Measurements from ENCODE around the gene MRPS12.

DNA sequence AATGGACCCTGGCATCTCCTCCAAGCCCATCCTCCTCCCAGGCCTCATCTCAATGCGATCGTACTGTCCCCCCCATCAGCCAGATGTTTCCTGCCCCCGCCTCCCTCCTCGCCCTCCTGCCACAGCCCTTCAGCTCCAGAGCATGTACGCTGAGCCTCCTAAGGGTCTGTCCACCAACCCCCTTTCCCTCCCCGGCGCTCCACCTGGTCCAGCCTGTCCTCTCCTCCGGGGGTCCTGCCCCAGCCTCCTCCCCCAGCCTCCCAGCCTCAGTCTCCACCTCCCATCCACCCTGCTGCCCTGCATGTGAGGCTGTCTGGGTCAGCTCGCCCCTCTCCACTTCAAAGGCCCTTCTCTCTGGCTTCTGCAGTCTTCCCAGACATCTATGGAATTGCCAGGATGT lies 35.8 kb upstream of the MRPS12 start:
- TF ChIP-seq POLR2AphosphoS5 (IDR thresholded peaks at IDR 0.05): no peak
- no peak for TF ChIP-seq CTCF (IDR thresholded peaks at IDR 0.05)
- TF ChIP-seq POLR2A (IDR thresholded peaks at IDR 0.05; ENCODE audit: low read depth): no peak
- TF ChIP-seq EP300 (IDR thresholded peaks at IDR 0.05): no peak
